DMS153 (cell line): ENCODE measurements around the gene DDB1.

Experiments used
- DNase-seq: peaks from one replicate; lab custom pipeline; 2025; lab: John Stamatoyannopoulos, UW

Gene DDB1

GRCh38 chr11:61354208-61354607, 21.3 kb upstream of the DDB1 start:
- DNase-seq: no peak

- DNase-seq: no peak
Measured at GRCh38 chr11:61353131-61354067, 20.5 kb upstream of the DDB1 start.

- no peak for DNase-seq
Measured at GRCh38 chr11:61352038-61352437, 19.1 kb upstream of the DDB1 start.

- no peak for DNase-seq
Measured at GRCh38 chr11:61350803-61351202, 17.9 kb upstream of the DDB1 start.

- no peak for DNase-seq
Measured at GRCh38 chr11:61350336-61350735, 17.4 kb upstream of the DDB1 start.

GRCh38 chr11:61349916-61350315, 17.0 kb upstream of the DDB1 start:
- no peak for DNase-seq

GRCh38 chr11:61349189-61349751, 16.4 kb upstream of the DDB1 start:
- DNase-seq: no peak

- no peak for DNase-seq
Measured at GRCh38 chr11:61347916-61348461, 15.1 kb upstream of the DDB1 start.

GRCh38 chr11:61345954-61346843, 13.3 kb upstream of the DDB1 start:
- DNase-seq: no peak

GRCh38 chr11:61345170-61345610, 12.3 kb upstream of the DDB1 start:
- no peak for DNase-seq

- no peak for DNase-seq
Measured at GRCh38 chr11:61343792-61344745, 11.2 kb upstream of the DDB1 start.

GRCh38 chr11:61342207-61342803, 9.4 kb upstream of the DDB1 start:
- DNase-seq: no peak

GRCh38 chr11:61341706-61342105, 8.8 kb upstream of the DDB1 start:
- DNase-seq: no peak

GRCh38 chr11:61340979-61341378, 8.1 kb upstream of the DDB1 start:
- DNase-seq: no peak

GRCh38 chr11:61339490-61339878, 6.6 kb upstream of the DDB1 start:
- DNase-seq: no peak

GRCh38 chr11:61338783-61339489, 6.0 kb upstream of the DDB1 start:
- DNase-seq: no peak

GRCh38 chr11:61337706-61338470, 5.0 kb upstream of the DDB1 start:
- DNase-seq: no peak

- DNase-seq: peak; percentile 61
Measured at GRCh38 chr11:61336171-61336935, 3.4 kb upstream of the DDB1 start.
